ENCODE data around the gene TCF4.

TCF4 gene

DNA sequence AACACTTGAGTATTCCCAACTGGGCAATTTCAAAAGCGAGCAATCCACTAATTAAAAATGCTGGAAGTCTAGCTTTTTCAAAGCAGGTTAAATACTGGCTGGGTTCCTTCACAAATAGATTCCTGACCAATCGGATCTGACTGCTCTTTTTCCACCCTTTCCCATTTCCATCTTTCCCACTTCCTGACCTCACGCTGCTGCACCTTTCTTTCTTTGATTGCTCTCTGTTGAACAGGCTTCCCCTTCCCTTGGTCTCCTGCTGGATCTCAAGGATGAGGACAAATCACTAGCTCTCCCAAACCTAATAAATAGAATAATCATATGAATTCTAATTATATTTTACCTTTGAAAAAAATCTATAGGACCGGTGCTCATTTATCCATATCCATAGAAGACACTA is 121.2 kb downstream of the TCF4 start:
- no peak for TF ChIP-seq CTCF (IDR thresholded peaks at IDR 0.05; ENCODE audit: low read depth, low read length, missing control alignments)
- H3K4me3 ChIP-seq (replicated peaks; ENCODE audit: low read depth, low read length), result no peak overlapping the region
- DNase-seq (ENCODE audit: extremely low read depth, low read depth), result no peak

GRCh38 chr18:55465313-55465712 is 122.7 kb downstream of the TCF4 start:
- DNase-seq (ENCODE audit: extremely low read depth, low read depth), result no peak
- no peak for TF ChIP-seq CTCF (IDR thresholded peaks at IDR 0.05; ENCODE audit: low read depth, low read length, missing control alignments)
- H3K4me3 ChIP-seq (replicated peaks; ENCODE audit: low read depth, low read length), result no peak overlapping the region

- DNase-seq (ENCODE audit: extremely low read depth, low read depth), result no peak
- H3K4me3 ChIP-seq (replicated peaks; ENCODE audit: low read depth, low read length), result no peak overlapping the region
- no peak for TF ChIP-seq CTCF (IDR thresholded peaks at IDR 0.05; ENCODE audit: low read depth, low read length, missing control alignments)
Observed at GRCh38 chr18:55464581-55464980, 123.4 kb downstream of the TCF4 start.

DNA sequence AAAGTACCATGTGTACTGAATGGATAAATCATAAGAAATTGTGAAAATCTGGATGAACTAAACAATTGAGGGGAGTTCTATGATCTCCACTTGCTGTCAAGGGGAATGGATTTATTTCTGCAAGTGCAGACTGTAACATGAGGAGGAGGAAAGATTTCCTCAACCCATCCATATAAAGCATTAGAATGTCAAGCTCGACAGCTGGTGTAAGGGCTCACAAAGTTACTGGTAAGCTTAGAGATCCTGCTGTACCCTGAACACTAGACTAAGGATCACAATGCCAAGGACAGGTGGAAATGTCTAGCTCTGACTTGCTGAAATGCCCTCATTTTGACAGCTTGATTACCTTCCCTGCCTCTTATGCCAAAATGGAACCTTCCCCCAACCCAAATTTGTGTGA is 125.3 kb downstream of the TCF4 start:
- no peak for DNase-seq (ENCODE audit: extremely low read depth, low read depth)
- H3K4me3 ChIP-seq (replicated peaks; ENCODE audit: low read depth, low read length), result no peak overlapping the region
- no peak for TF ChIP-seq CTCF (IDR thresholded peaks at IDR 0.05; ENCODE audit: low read depth, low read length, missing control alignments)

DNA sequence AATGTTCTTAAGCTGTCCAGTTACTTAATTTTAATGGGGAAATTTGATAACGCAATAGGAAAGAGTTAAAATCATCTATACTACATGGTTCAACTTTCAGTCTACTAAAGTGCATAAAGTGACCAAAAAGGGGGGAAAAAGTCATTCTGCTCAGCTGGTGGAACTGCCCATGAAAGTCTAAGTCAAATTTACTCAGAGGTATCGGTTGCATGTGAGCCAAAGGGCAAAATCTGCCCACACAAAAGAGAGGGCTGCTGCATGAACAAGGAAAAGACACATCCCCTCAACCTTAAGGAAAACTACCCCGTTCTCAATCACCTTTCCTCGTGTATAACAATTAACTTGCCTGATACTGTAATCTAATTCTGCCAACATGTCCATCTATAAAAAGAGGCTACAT is 126.1 kb downstream of the TCF4 start:
- no peak for DNase-seq (ENCODE audit: extremely low read depth, low read depth)
- H3K4me3 ChIP-seq (replicated peaks; ENCODE audit: low read depth, low read length), result no peak overlapping the region
- TF ChIP-seq CTCF (IDR thresholded peaks at IDR 0.05; ENCODE audit: low read depth, low read length, missing control alignments), result no peak

DNA sequence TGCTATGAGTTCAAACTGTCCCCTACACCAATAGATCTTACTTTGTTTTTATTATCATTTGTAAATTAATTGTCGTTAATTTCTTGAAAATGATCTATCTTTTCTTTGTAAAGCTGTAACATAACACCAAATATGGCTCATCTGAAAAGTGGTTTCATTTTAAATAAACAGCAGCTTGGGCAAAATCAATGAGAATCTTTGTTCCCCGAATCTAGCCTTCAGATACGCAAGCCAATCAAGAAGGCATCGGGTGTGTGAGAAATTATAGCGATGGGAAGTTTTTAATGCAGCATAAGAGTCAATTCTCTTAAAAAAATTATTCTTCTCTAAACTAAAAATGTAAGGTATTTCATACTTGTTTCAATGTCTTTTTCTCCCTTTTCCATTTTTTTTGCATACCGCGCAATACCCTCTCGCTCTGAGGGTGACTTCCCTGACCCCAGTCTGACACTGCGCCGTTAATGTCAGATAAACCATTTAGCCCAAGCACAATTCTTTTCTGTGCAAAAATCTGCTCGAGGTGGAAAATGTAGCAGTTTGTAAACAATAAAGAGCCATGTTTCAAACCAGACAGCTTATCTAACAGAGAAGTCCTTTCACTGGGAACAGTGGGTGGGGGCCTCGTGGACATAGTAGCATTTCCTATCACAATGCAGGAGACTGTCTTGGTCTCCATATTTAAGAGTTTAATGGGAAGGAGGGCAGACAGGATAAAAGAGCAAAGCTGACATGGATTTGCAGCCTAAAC is 129.4 kb downstream of the TCF4 start:
- TF ChIP-seq CTCF (IDR thresholded peaks at IDR 0.05; ENCODE audit: low read depth, low read length, missing control alignments), result no peak
- H3K4me3 ChIP-seq (replicated peaks; ENCODE audit: low read depth, low read length), result no peak overlapping the region
- DNase-seq (ENCODE audit: extremely low read depth, low read depth), result no peak

DNA sequence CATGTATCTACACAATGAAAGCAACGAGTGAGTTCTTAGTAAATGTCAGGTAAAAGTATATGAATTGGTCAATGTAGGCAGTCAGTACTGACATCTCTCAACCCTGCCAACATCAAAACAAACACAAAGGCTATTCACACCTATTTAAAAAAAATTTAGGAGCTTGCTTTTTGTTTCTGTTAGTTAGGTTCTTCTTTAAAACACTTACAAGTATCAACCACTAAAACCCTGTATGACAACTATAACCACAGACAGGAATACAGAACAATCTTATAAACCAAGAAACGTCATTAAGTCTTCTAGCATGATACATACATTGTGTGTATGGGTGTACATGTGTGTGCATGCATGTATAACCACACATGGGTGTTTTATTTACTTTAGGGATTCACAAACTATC is 131.0 kb downstream of the TCF4 start:
- DNase-seq (ENCODE audit: extremely low read depth, low read depth), result no peak
- TF ChIP-seq CTCF (IDR thresholded peaks at IDR 0.05; ENCODE audit: low read depth, low read length, missing control alignments), result no peak
- no peak overlapping the region for H3K4me3 ChIP-seq (replicated peaks; ENCODE audit: low read depth, low read length)
